ENCODE measurements around the gene H2AZ2.

The H2AZ2 gene

GRCh38 chr7:44889086-44889781, 41.3 kb upstream of the H2AZ2 start:
- H3K4me3 ChIP-seq (ENCODE audit: control insufficient read depth, low read depth, low read length) = no peak overlapping the region
- no peak for DNase-seq (ENCODE audit: low read depth)
- TF ChIP-seq CTCF (conservative IDR thresholded peaks at IDR 0.05; ENCODE audit: control insufficient read depth, insufficient read depth, low read depth, low read length) = no peak

GRCh38 chr7:44887293-44887692, 39.4 kb upstream of the H2AZ2 start:
- no peak overlapping the region for H3K4me3 ChIP-seq (ENCODE audit: control insufficient read depth, low read depth, low read length)
- no peak for TF ChIP-seq CTCF (conservative IDR thresholded peaks at IDR 0.05; ENCODE audit: control insufficient read depth, insufficient read depth, low read depth, low read length)
- DNase-seq (ENCODE audit: low read depth) = no peak

- no peak for TF ChIP-seq CTCF (conservative IDR thresholded peaks at IDR 0.05; ENCODE audit: control insufficient read depth, insufficient read depth, low read depth, low read length)
- DNase-seq (ENCODE audit: low read depth) = peak; percentile 98
- H3K4me3 ChIP-seq (ENCODE audit: control insufficient read depth, low read depth, low read length) = peak within 1 kb of the TSS; percentile 76
Observed at GRCh38 chr7:44885394-44886317, 37.8 kb upstream of the H2AZ2 start, which contains the start of gene PURB. TSS of gene PURB (minus strand) at chr7:44885530. CDS start at chr7:44885348, 182 bp downstream.

- peak overlapping the region; percentile 76 for H3K4me3 ChIP-seq (ENCODE audit: control insufficient read depth, low read depth, low read length)
- DNase-seq (ENCODE audit: low read depth) = peak; percentile 63
- no peak for TF ChIP-seq CTCF (conservative IDR thresholded peaks at IDR 0.05; ENCODE audit: control insufficient read depth, insufficient read depth, low read depth, low read length)
Observed at GRCh38 chr7:44884621-44885393, 36.9 kb upstream of the H2AZ2 start.

- no peak for DNase-seq (ENCODE audit: low read depth)
- peak overlapping the region; percentile 76 for H3K4me3 ChIP-seq (ENCODE audit: control insufficient read depth, low read depth, low read length)
- no peak for TF ChIP-seq CTCF (conservative IDR thresholded peaks at IDR 0.05; ENCODE audit: control insufficient read depth, insufficient read depth, low read depth, low read length)
Observed at GRCh38 chr7:44883961-44884620, 36.2 kb upstream of the H2AZ2 start.

- peak; percentile 35 for DNase-seq (ENCODE audit: low read depth)
- TF ChIP-seq CTCF (conservative IDR thresholded peaks at IDR 0.05; ENCODE audit: control insufficient read depth, insufficient read depth, low read depth, low read length) = no peak
- peak overlapping the region; percentile 76 for H3K4me3 ChIP-seq (ENCODE audit: control insufficient read depth, low read depth, low read length)
Observed at GRCh38 chr7:44882899-44883298, 35.0 kb upstream of the H2AZ2 start.
